H1 (cell line): ENCODE results near the gene WLS.

Experiments
- CEBPB ChIP-seq: IDR thresholded peaks from 2 replicates; pipeline ENCODE4 v1.6.1; 2012; ENCODE audit warnings: low read depth, low read length
- CTCF ChIP-seq, 3 experiments: IDR thresholded peaks; 1 replicate in 2 of 3; 2 replicates in 1 of 3; pipeline versions ENCODE4 v1.5.1 to v1.6.1; 2011; ENCODE audit warnings: low read length in 3 of 3, mild to moderate bottlenecking in 3 of 3, inconsistent platforms in 2 of 3, low read depth in 1 of 3, moderate library complexity in 1 of 3; ENCODE audit not compliant: insufficient read depth in 1 of 3; ENCODE audit errors: control extremely low read depth in 1 of 3
- EP300 ChIP-seq, 2 experiments: IDR thresholded peaks; 1 replicate in 1 of 2; 2 replicates in 1 of 2; pipeline ENCODE4 v1.6.1; 2011 to 2012; ENCODE audit warnings: low read depth in 2 of 2, low read length in 2 of 2, mild to moderate bottlenecking in 2 of 2, borderline replicate concordance in 1 of 2, inconsistent platforms in 1 of 2, moderate library complexity in 1 of 2
- EZH2 ChIP-seq: fragments of 200-600 bp; sonication (generic); IDR thresholded peaks from 2 replicates; pipeline ENCODE4 v1.7.1; 2012; ENCODE audit warnings: low read depth, mild to moderate bottlenecking, moderate library complexity, low read length, inconsistent platforms; ENCODE audit not compliant: severe bottlenecking
- POLR2A ChIP-seq, 2 experiments: IDR thresholded peaks; 1 replicate in 1 of 2; 2 replicates in 1 of 2; pipeline ENCODE4 v1.6.1; 2011; ENCODE audit warnings: low read depth in 2 of 2, low read length in 2 of 2, mild to moderate bottlenecking in 2 of 2; ENCODE audit errors: control extremely low read depth in 1 of 2
- POU5F1 ChIP-seq: IDR thresholded peaks from 2 replicates; pipeline ENCODE4 v1.6.1; 2011; ENCODE audit warnings: low read depth, mild to moderate bottlenecking, low read length, moderate library complexity
- RNF2 ChIP-seq: fragments of 200-900, 300-1000 bp; sonication (generic); IDR thresholded peaks from 2 replicates; pipeline ENCODE4 v1.7.1; 2016; ENCODE audit warnings: borderline replicate concordance, low read depth, mild to moderate bottlenecking, antibody characterized with exemption, low read length; ENCODE audit not compliant: poor library complexity, severe bottlenecking; ENCODE audit errors: missing control alignments
- SIX5 ChIP-seq: IDR thresholded peaks from 2 replicates; pipeline ENCODE4 v1.6.1; 2011; ENCODE audit warnings: mild to moderate bottlenecking, low read depth, low read length
- TEAD4 ChIP-seq: IDR thresholded peaks from 2 replicates; pipeline ENCODE4 v1.6.1; 2012; ENCODE audit warnings: low read depth, low read length, inconsistent platforms, mixed read lengths

- TF ChIP-seq CTCF (IDR thresholded peaks at IDR 0.05; ENCODE audit: control extremely low read depth in 1 of 3, insufficient read depth in 1 of 3, low read depth in 1 of 3, low read length in 3 of 3) = no peak
- no peak for TF ChIP-seq SIX5
- no peak for TF ChIP-seq TEAD4
- no peak for TF ChIP-seq POLR2A (IDR thresholded peaks at IDR 0.05; ENCODE audit: control extremely low read depth in 1 of 2, low read depth in 2 of 2, low read length in 2 of 2)
- no peak for TF ChIP-seq RNF2
- TF ChIP-seq EP300 (IDR thresholded peaks at IDR 0.05; ENCODE audit: borderline replicate concordance in 1 of 2, low read depth in 2 of 2, low read length in 2 of 2) = no peak
- no peak for TF ChIP-seq CEBPB
- TF ChIP-seq EZH2 = no peak
- no peak for TF ChIP-seq POU5F1
Measured at GRCh38 chr1:68101829-68102228, 130.5 kb downstream of the WLS start.
